Epithelial cell of proximal tubule (primary cell): ENCODE measurements around the gene OR5H15. TPM values are rescaled to one million over a fixed set of nuclear protein-coding genes. Genes with fewer than 3 reads are reported as not detected.
"Not testable (repeated sequence)": the region's sequence is repeated elsewhere in the genome, so short reads cannot be mapped to it uniquely, and the experiment has no call there.

Source experiments
- DNase-seq: peaks from one replicate; pipeline ENCODE4 v3.0.0-alpha.2; 2011; ENCODE audit warnings: low read depth
- H3K4me3 ChIP-seq: 2 replicates; pipeline ENCODE4 v1.5.1; 2011; ENCODE audit warnings: low read depth, mild to moderate bottlenecking, low read length
- total RNA-seq: library from RNA; depleted of rRNA; stranded (reverse); fragments of >200 nt; gene quantifications from 2 replicates; pipeline ENCODE4 v1.2.3, GENCODE V29; 2015
- TF ChIP-seq, protein P1 (sequence below): conservative IDR thresholded peaks from 2 replicates; pipeline ENCODE4 v1.5.1; 2012; ENCODE audit warnings: low read depth, mild to moderate bottlenecking, low read length

OR5H15 gene
- total RNA-seq, 1 donor from 2014 or later: not detected

- DNase-seq: no peak
- no peak overlapping the region for H3K4me3 ChIP-seq
Observed at GRCh38 chr3:98151241-98151640, 15.3 kb upstream of the OR5H15 start.

GRCh38 chr3:98171071-98171470 is 4.6 kb downstream of the OR5H15 start:
- no peak overlapping the region for H3K4me3 ChIP-seq
- peak; percentile 39 for DNase-seq
- TF ChIP-seq, protein P1, sequence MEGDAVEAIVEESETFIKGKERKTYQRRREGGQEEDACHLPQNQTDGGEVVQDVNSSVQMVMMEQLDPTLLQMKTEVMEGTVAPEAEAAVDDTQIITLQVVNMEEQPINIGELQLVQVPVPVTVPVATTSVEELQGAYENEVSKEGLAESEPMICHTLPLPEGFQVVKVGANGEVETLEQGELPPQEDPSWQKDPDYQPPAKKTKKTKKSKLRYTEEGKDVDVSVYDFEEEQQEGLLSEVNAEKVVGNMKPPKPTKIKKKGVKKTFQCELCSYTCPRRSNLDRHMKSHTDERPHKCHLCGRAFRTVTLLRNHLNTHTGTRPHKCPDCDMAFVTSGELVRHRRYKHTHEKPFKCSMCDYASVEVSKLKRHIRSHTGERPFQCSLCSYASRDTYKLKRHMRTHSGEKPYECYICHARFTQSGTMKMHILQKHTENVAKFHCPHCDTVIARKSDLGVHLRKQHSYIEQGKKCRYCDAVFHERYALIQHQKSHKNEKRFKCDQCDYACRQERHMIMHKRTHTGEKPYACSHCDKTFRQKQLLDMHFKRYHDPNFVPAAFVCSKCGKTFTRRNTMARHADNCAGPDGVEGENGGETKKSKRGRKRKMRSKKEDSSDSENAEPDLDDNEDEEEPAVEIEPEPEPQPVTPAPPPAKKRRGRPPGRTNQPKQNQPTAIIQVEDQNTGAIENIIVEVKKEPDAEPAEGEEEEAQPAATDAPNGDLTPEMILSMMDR: no peak

More at GRCh38 chr3:98151241-98151640, 15.3 kb upstream of the OR5H15 start:
- TF ChIP-seq, protein P1: no peak

- no peak overlapping the region for H3K4me3 ChIP-seq
- TF ChIP-seq, protein P1: no peak
- DNase-seq: no peak
Observed at GRCh38 chr3:98172621-98173020, 6.1 kb downstream of the OR5H15 start.

GRCh38 chr3:98180319-98180890 is 13.9 kb downstream of the OR5H15 start:
- DNase-seq: no peak
- TF ChIP-seq, protein P1: no peak
- no peak overlapping the region for H3K4me3 ChIP-seq

GRCh38 chr3:98182196-98182595 is 15.7 kb downstream of the OR5H15 start:
- no peak overlapping the region for H3K4me3 ChIP-seq
- TF ChIP-seq, protein P1: no peak
- DNase-seq: no peak

DNA sequence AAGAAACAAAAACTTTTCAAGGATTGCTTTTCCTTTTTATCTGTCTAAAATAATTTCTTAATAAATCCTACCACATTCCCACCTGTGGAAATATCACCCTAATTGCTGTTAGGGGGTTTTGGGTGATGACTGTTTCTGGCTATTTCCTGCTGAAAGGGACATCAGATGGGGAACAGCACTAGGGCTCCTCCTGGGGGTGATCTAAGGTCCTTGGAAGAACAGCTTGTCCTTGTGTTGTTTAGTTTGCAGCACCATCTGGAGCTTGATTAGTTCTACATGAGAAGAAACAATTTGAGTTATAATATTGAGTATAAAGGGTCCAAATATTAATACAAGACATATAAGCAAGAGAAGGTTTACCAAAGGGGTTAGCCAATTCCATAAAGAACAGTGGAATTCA is 18.7 kb downstream of the OR5H15 start:
- DNase-seq: no peak
- TF ChIP-seq, protein P1: peak; percentile 72
- H3K4me3 ChIP-seq: no peak overlapping the region

GRCh38 chr3:98188545-98188944 is 22.0 kb downstream of the OR5H15 start:
- no peak overlapping the region for H3K4me3 ChIP-seq
- TF ChIP-seq, protein P1: peak; percentile 54
- no peak for DNase-seq

DNA sequence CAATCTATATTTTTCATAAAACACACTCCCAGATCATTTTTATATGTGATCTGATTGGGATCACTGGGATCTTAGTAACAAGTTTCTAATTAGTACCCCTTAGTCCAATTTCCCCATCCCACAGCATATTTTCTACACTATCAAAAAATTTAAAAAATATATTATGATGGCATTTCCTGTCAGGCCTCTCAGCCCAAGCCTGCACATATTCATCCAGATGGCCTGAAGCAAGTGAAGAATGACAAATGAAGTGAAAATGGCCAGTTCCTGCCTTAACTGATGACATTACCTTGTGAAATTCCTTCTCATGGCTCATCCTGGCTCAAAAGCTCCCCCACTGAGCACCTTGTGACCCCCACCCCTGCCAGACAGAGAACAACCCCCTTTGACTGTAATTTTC is 24.4 kb downstream of the OR5H15 start:
- not testable (repeated sequence) for H3K4me3 ChIP-seq, DNase-seq

GRCh38 chr3:98196293-98196692 is 29.8 kb downstream of the OR5H15 start:
- not testable (repeated sequence) for DNase-seq, H3K4me3 ChIP-seq
